Brain microvascular endothelial cell (primary cell): Measurements from ENCODE around the gene ALOX5.

Source experiments
- DNase-seq: peaks from one replicate; pipeline ENCODE4 v3.0.0-alpha.2; 2020
- H3K27ac ChIP-seq: fragments of 250-450 bp; sonication (Bioruptor Pico); 2 replicates; pipeline ENCODE4 v1.5.1; 2020; ENCODE audit warnings: mild to moderate bottlenecking, moderate library complexity
- H3K27me3 ChIP-seq: fragments of 250-450 bp; sonication (Bioruptor Pico); replicated peaks from 2 replicates; pipeline ENCODE4 v1.5.1; 2020; ENCODE audit warnings: mild to moderate bottlenecking
- H3K36me3 ChIP-seq: fragments of 250-450 bp; sonication (Bioruptor Pico); replicated peaks from 2 replicates; pipeline ENCODE4 v1.5.1; 2020; ENCODE audit warnings: mild to moderate bottlenecking
- H3K4me3 ChIP-seq: 2 replicates; pipeline ENCODE4 v1.5.1; 2011; ENCODE audit warnings: low read depth, mild to moderate bottlenecking, control low read depth, low read length, moderate library complexity
- CTCF ChIP-seq: IDR thresholded peaks from 2 replicates; pipeline ENCODE4 v1.5.1; 2011; ENCODE audit warnings: low read depth, mild to moderate bottlenecking, moderate library complexity, low read length, control low read depth, inconsistent platforms; ENCODE audit errors: missing control alignments
- in situ Hi-C: cut with HindIII; loops from 2 replicates; pipeline ENCODE4 v1.10.0; 2017; ENCODE audit warnings: low sequenced_read_pairs, low pct_ligation_motif_present

ALOX5 gene

GRCh38 chr10:45422207-45422865 is 48.3 kb downstream of the ALOX5 start:
- no peak for DNase-seq
- no peak overlapping the region for H3K4me3 ChIP-seq

GRCh38 chr10:45422866-45423659 is 49.0 kb downstream of the ALOX5 start:
- H3K27ac ChIP-seq = no peak overlapping the region
- no peaks in the 10 kb centered on the region for H3K36me3 ChIP-seq
- DNase-seq = no peak
- TF ChIP-seq CTCF = no peak
- H3K27me3 ChIP-seq = peaks cover 12% of the 10 kb centered on the region
- no peak overlapping the region for H3K4me3 ChIP-seq
- in situ Hi-C loops = no loop called here

More at GRCh38 chr10:45422207-45422865, 48.3 kb downstream of the ALOX5 start:
- in situ Hi-C loops = no loop called here
- TF ChIP-seq CTCF = no peak
- H3K27ac ChIP-seq = no peak overlapping the region
- H3K27me3 ChIP-seq = peaks cover 7% of the 10 kb centered on the region
- H3K36me3 ChIP-seq = no peaks in the 10 kb centered on the region

GRCh38 chr10:45423976-45424499 is 50.0 kb downstream of the ALOX5 start:
- H3K27me3 ChIP-seq = peaks cover 20% of the 10 kb centered on the region
- TF ChIP-seq CTCF = no peak
- no peaks in the 10 kb centered on the region for H3K36me3 ChIP-seq
- DNase-seq = no peak
- no peak overlapping the region for H3K27ac ChIP-seq
- in situ Hi-C loops = no loop called here
- H3K4me3 ChIP-seq = no peak overlapping the region

- no peaks in the 10 kb centered on the region for H3K36me3 ChIP-seq
- DNase-seq = no peak
- no peak overlapping the region for H3K4me3 ChIP-seq
- peaks cover 20% of the 10 kb centered on the region for H3K27me3 ChIP-seq
- no peak for TF ChIP-seq CTCF
- H3K27ac ChIP-seq = no peak overlapping the region
- in situ Hi-C loops = no loop called here
These were observed 50.8 kb downstream of the ALOX5 start for GRCh38 chr10:45424668-45425404.

- Histone ChIP-seq H3K27me3 (peaks cover 20% of the 10 kb centered on the region), H3K4me3 (no peak overlapping the region), H3K36me3 (no peaks in the 10 kb centered on the region), H3K27ac (no peak overlapping the region)
- in situ Hi-C loops = no loop called here
- TF ChIP-seq CTCF = no peak
- no peak for DNase-seq
These were observed 51.9 kb downstream of the ALOX5 start for GRCh38 chr10:45425621-45426563.
